ENCODE results near the gene RTL10.

DNA sequence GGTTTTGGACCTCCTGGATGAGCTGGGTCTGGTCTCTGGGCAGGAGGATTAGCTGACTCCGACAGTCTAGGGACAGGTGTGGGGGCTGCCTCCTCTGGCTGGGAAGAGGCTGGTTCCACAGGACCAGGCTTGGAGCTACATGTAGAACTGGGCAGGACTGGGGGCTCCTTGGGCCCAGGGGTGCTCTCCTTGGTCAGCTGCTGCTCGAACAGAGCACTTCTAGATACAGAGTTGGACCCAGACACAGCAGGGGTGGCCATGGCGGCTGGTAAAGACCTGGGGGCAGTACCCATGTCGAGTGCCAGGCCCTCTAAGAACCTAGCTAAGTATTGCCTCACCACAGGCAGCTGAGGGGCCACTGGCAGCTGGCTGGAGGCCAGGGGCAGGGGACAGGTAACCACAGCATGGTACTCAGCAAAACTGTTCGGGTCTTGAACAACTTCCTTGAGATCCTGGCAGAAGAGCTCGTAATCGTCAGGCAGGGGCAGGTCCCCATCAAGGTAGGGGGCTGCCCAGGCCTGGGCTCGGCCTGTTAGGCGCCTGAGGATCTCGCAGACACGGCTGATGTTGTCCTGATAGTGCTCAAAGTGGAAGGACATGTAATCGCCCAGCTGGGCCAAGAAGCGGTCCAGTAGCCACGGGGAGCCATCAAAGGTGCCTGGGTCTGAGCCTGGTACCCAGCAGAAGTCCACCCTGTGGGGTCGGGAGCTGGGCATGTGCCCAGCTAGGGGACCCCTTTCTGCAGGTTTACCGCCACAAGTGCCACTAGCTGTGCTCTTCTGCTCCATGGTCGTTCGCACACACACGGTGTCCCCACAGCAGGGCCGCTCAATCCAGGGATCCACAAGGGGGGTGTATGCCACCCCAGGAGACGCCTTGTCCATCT lies 3.1 kb downstream of the RTL10 start:
- TF ChIP-seq POLR2A (IDR thresholded peaks at IDR 0.05): no peak
- TF ChIP-seq, protein P1, sequence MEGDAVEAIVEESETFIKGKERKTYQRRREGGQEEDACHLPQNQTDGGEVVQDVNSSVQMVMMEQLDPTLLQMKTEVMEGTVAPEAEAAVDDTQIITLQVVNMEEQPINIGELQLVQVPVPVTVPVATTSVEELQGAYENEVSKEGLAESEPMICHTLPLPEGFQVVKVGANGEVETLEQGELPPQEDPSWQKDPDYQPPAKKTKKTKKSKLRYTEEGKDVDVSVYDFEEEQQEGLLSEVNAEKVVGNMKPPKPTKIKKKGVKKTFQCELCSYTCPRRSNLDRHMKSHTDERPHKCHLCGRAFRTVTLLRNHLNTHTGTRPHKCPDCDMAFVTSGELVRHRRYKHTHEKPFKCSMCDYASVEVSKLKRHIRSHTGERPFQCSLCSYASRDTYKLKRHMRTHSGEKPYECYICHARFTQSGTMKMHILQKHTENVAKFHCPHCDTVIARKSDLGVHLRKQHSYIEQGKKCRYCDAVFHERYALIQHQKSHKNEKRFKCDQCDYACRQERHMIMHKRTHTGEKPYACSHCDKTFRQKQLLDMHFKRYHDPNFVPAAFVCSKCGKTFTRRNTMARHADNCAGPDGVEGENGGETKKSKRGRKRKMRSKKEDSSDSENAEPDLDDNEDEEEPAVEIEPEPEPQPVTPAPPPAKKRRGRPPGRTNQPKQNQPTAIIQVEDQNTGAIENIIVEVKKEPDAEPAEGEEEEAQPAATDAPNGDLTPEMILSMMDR (IDR thresholded peaks at IDR 0.05): no peak
